Immature natural killer cell (primary cell): Measurements from ENCODE around the gene PIRT. TPM values are rescaled to one million over a fixed set of nuclear protein-coding genes. Genes with fewer than 3 reads are reported as not detected.

Source experiments
- DNase-seq, 3 donors: peaks; one replicate each; pipeline ENCODE4 v3.0.0; 2022; ENCODE audit warnings: mixed read lengths in 1 of 3
- H3K27ac Mint-ChIP-seq, 6 donors: one replicate each; pipeline ENCODE4 v1.8.0; 2020; ENCODE audit warnings: mixed read lengths in 6 of 6, mild to moderate bottlenecking in 5 of 6, inconsistent platforms in 4 of 6, moderate library complexity in 3 of 6
- H3K27me3 Mint-ChIP-seq, 3 donors: one replicate each; pipeline ENCODE4 v1.8.0; 2020 to 2021; ENCODE audit warnings: low read depth in 3 of 3, mild to moderate bottlenecking in 3 of 3, mixed read lengths in 3 of 3, moderate library complexity in 3 of 3, inconsistent platforms in 1 of 3
- H3K36me3 Mint-ChIP-seq, 3 donors: one replicate each; pipeline ENCODE4 v1.8.0; 2020; ENCODE audit warnings: mixed read lengths in 3 of 3, inconsistent platforms in 2 of 3, mild to moderate bottlenecking in 2 of 3
- H3K4me1 Mint-ChIP-seq, 2 donors: one replicate each; pipeline ENCODE4 v1.8.0; 2020; ENCODE audit warnings: inconsistent platforms in 2 of 2, mild to moderate bottlenecking in 2 of 2, mixed read lengths in 2 of 2, moderate library complexity in 1 of 2
- H3K4me3 Mint-ChIP-seq, 5 donors: one replicate each; pipeline ENCODE4 v1.8.0; 2020; ENCODE audit warnings: mild to moderate bottlenecking in 5 of 5, mixed read lengths in 5 of 5, inconsistent platforms in 3 of 5, moderate library complexity in 3 of 5
- H3K9me3 Mint-ChIP-seq, 6 donors: one replicate each; pipeline ENCODE4 v1.8.0; 2020; ENCODE audit warnings: mild to moderate bottlenecking in 6 of 6, mixed read lengths in 6 of 6, inconsistent platforms in 4 of 6, moderate library complexity in 3 of 6
- polyA plus RNA-seq, 3 donors: library from polyadenylated mRNA; unstranded; fragments of 300-500 nt; fragmentation: Illumina TruSeq; gene quantifications; one replicate each; pipeline ENCODE4 v1.2.3, GENCODE V29; 2021

Gene PIRT
- polyA plus RNA-seq, 3 donors from 2014 or later, result not detected

GRCh38 chr17:10842658-10843057 is 4.8 kb upstream of the PIRT start:
- no peak overlapping the region for H3K27ac Mint-ChIP-seq
- no peak overlapping the region for H3K4me3 Mint-ChIP-seq
- peaks cover 0 to 3% (median 0%) of the 10 kb centered on the region in 3 donors for H3K27me3 Mint-ChIP-seq
- DNase-seq, result no peak
- H3K4me1 Mint-ChIP-seq, result peaks cover 8 to 9% of the 10 kb centered on the region in 2 donors
- no peaks in the 10 kb centered on the region for H3K36me3 Mint-ChIP-seq
- no peaks in the 10 kb centered on the region for H3K9me3 Mint-ChIP-seq

- Mint-ChIP-seq H3K9me3 (no peaks in the 10 kb centered on the region), H3K4me3 (no peak overlapping the region), H3K4me1 (no peaks in the 10 kb centered on the region), H3K36me3 (no peaks in the 10 kb centered on the region), H3K27me3 (peaks cover 0 to 2% (median 0%) of the 10 kb centered on the region in 3 donors), H3K27ac (no peak overlapping the region)
- no peak for DNase-seq
These were observed 795 bp upstream of the PIRT start for GRCh38 chr17:10838682-10839081.

- Mint-ChIP-seq H3K27ac (no peak overlapping the region), H3K4me3 (no peak overlapping the region), H3K27me3 (peaks cover 0 to 2% (median 0%) of the 10 kb centered on the region in 3 donors), H3K4me1 (no peaks in the 10 kb centered on the region), H3K36me3 (no peaks in the 10 kb centered on the region), H3K9me3 (no peaks in the 10 kb centered on the region)
- no peak for DNase-seq
These were observed 809 bp downstream of the PIRT start for GRCh38 chr17:10836966-10837590.

- no peaks in the 10 kb centered on the region for H3K9me3 Mint-ChIP-seq
- H3K36me3 Mint-ChIP-seq, result no peaks in the 10 kb centered on the region
- peaks cover 0 to 2% (median 0%) of the 10 kb centered on the region in 3 donors for H3K27me3 Mint-ChIP-seq
- no peak overlapping the region for H3K4me3 Mint-ChIP-seq
- no peaks in the 10 kb centered on the region for H3K4me1 Mint-ChIP-seq
- H3K27ac Mint-ChIP-seq, result no peak overlapping the region
- DNase-seq, result no peak
These were observed 1.7 kb downstream of the PIRT start for GRCh38 chr17:10836145-10836544.

GRCh38 chr17:10831696-10832095 is 6.2 kb downstream of the PIRT start:
- DNase-seq, result no peak

GRCh38 chr17:10827898-10828552 is 9.9 kb downstream of the PIRT start:
- DNase-seq, result no peak
- Mint-ChIP-seq H3K9me3 (no peaks in the 10 kb centered on the region), H3K4me1 (no peaks in the 10 kb centered on the region), H3K36me3 (no peaks in the 10 kb centered on the region), H3K27me3 (peaks cover 2 to 3% (median 3%) of the 10 kb centered on the region in 3 donors), H3K27ac (no peak overlapping the region), H3K4me3 (no peak overlapping the region)

More at GRCh38 chr17:10831696-10832095, 6.2 kb downstream of the PIRT start:
- no peaks in the 10 kb centered on the region for H3K36me3 Mint-ChIP-seq
- no peaks in the 10 kb centered on the region for H3K9me3 Mint-ChIP-seq
- no peak overlapping the region for H3K4me3 Mint-ChIP-seq
- no peaks in the 10 kb centered on the region for H3K4me1 Mint-ChIP-seq
- no peak overlapping the region for H3K27ac Mint-ChIP-seq
- peaks cover 0 to 4% (median 3%) of the 10 kb centered on the region in 3 donors for H3K27me3 Mint-ChIP-seq

GRCh38 chr17:10824874-10825273 is 13.0 kb downstream of the PIRT start:
- Mint-ChIP-seq H3K9me3 (no peaks in the 10 kb centered on the region), H3K27ac (no peak overlapping the region), H3K27me3 (peaks cover 2 to 5% (median 3%) of the 10 kb centered on the region in 3 donors)

GRCh38 chr17:10821770-10822169 is 16.1 kb downstream of the PIRT start:
- no peaks in the 10 kb centered on the region for H3K9me3 Mint-ChIP-seq
- no peak for DNase-seq
- no peak overlapping the region for H3K27ac Mint-ChIP-seq
- no peaks in the 10 kb centered on the region for H3K4me1 Mint-ChIP-seq
- no peak overlapping the region for H3K4me3 Mint-ChIP-seq
- H3K36me3 Mint-ChIP-seq, result no peaks in the 10 kb centered on the region
- H3K27me3 Mint-ChIP-seq, result peaks cover 2 to 4% (median 2%) of the 10 kb centered on the region in 3 donors

More at GRCh38 chr17:10824874-10825273, 13.0 kb downstream of the PIRT start:
- H3K4me3 Mint-ChIP-seq, result no peak overlapping the region
- DNase-seq, result no peak
- no peaks in the 10 kb centered on the region for H3K36me3 Mint-ChIP-seq
- H3K4me1 Mint-ChIP-seq, result no peaks in the 10 kb centered on the region

GRCh38 chr17:10821054-10821453 is 16.8 kb downstream of the PIRT start:
- DNase-seq, result no peak
- H3K27me3 Mint-ChIP-seq, result peaks cover 1 to 2% (median 2%) of the 10 kb centered on the region in 3 donors
- H3K4me1 Mint-ChIP-seq, result no peaks in the 10 kb centered on the region
- no peaks in the 10 kb centered on the region for H3K9me3 Mint-ChIP-seq
- H3K27ac Mint-ChIP-seq, result no peak overlapping the region
- H3K4me3 Mint-ChIP-seq, result no peak overlapping the region
- no peaks in the 10 kb centered on the region for H3K36me3 Mint-ChIP-seq

- Mint-ChIP-seq H3K4me3 (no peak overlapping the region), H3K4me1 (no peaks in the 10 kb centered on the region), H3K9me3 (no peaks in the 10 kb centered on the region), H3K27me3 (peaks cover 2 to 6% (median 4%) of the 10 kb centered on the region in 3 donors), H3K27ac (no peak overlapping the region), H3K36me3 (no peaks in the 10 kb centered on the region)
- DNase-seq, result no peak
These were observed 22.6 kb downstream of the PIRT start for GRCh38 chr17:10815319-10815718.

- H3K27ac Mint-ChIP-seq, result no peak overlapping the region
- no peak for DNase-seq
- H3K4me1 Mint-ChIP-seq, result no peaks in the 10 kb centered on the region
- H3K4me3 Mint-ChIP-seq, result no peak overlapping the region
- no peaks in the 10 kb centered on the region for H3K9me3 Mint-ChIP-seq
- peaks cover 2 to 9% (median 6%) of the 10 kb centered on the region in 3 donors for H3K27me3 Mint-ChIP-seq
- no peaks in the 10 kb centered on the region for H3K36me3 Mint-ChIP-seq
These were observed 23.8 kb downstream of the PIRT start for GRCh38 chr17:10814075-10814474.

- Mint-ChIP-seq H3K27ac (no peak overlapping the region), H3K4me3 (no peak overlapping the region), H3K4me1 (no peaks in the 10 kb centered on the region), H3K27me3 (peaks cover 1 to 11% (median 4%) of the 10 kb centered on the region in 3 donors), H3K9me3 (peaks cover 0 to 2% (median 0%) of the 10 kb centered on the region in 6 donors), H3K36me3 (no peaks in the 10 kb centered on the region)
- no peak for DNase-seq
These were observed 25.2 kb downstream of the PIRT start for GRCh38 chr17:10812674-10813073.

GRCh38 chr17:10809605-10810004 is 28.3 kb downstream of the PIRT start:
- no peak overlapping the region for H3K27ac Mint-ChIP-seq
- peaks cover 1 to 11% (median 2%) of the 10 kb centered on the region in 3 donors for H3K27me3 Mint-ChIP-seq
- no peaks in the 10 kb centered on the region for H3K4me1 Mint-ChIP-seq
- peaks cover 0 to 2% (median 0%) of the 10 kb centered on the region in 6 donors for H3K9me3 Mint-ChIP-seq
- H3K4me3 Mint-ChIP-seq, result no peak overlapping the region
- no peak for DNase-seq
- no peaks in the 10 kb centered on the region for H3K36me3 Mint-ChIP-seq

GRCh38 chr17:10807704-10808128 is 30.2 kb downstream of the PIRT start:
- Mint-ChIP-seq H3K4me1 (no peaks in the 10 kb centered on the region), H3K27ac (no peak overlapping the region), H3K4me3 (no peak overlapping the region), H3K27me3 (peaks cover 1 to 7% (median 2%) of the 10 kb centered on the region in 3 donors), H3K9me3 (peaks cover 0 to 2% (median 0%) of the 10 kb centered on the region in 6 donors), H3K36me3 (no peaks in the 10 kb centered on the region)
- DNase-seq, result no peak
